Tibial nerve (tissue), 4 donors: Measurements from ENCODE around the gene PRKCE. TPM values are rescaled to one million over a fixed set of nuclear protein-coding genes. Genes with fewer than 3 reads are reported as not detected.

Experiments
- DNase-seq, 2 donors: peaks; one replicate each; pipeline ENCODE4 v3.0.0-alpha.2; 2019; ENCODE audit warnings: low spot score in 2 of 2
- H3K27ac ChIP-seq, 4 donors: fragments of 200-600 bp; sonication (generic) in 3 of 4; one replicate each; pipeline ENCODE4 v1.5.1; 2017 to 2019; ENCODE audit warnings: mild to moderate bottlenecking in 1 of 4
- H3K27me3 ChIP-seq, 2 donors: fragments of 200-600 bp; sonication (generic) in 1 of 2; one replicate each; pipeline versions ENCODE4 v1.5.1 to v1.6.0; 2017 to 2019
- H3K36me3 ChIP-seq, 3 donors: fragments of 200-600 bp; sonication (generic); one replicate each; pipeline ENCODE4 v1.5.1; 2018 to 2019
- H3K4me1 ChIP-seq, 4 donors: fragments of 200-600 bp; sonication (generic) in 3 of 4; one replicate each; pipeline ENCODE4 v1.5.1; 2017 to 2019
- H3K4me3 ChIP-seq, 4 donors: fragments of 200-600 bp; sonication (generic) in 3 of 4; one replicate each; pipeline ENCODE4 v1.5.1; 2017 to 2019; ENCODE audit warnings: mild to moderate bottlenecking in 1 of 4, moderate library complexity in 1 of 4
- H3K9me3 ChIP-seq, 4 donors: fragments of 200-600 bp; sonication (generic) in 3 of 4; one replicate each; pipeline ENCODE4 v1.5.1; 2017 to 2019
- CTCF ChIP-seq, 5 experiments: fragments of 200-600 bp in 3 of 5; fragments of 450-650 bp in 2 of 5; sonication (generic) in 3 of 5; IDR thresholded peaks; one replicate each; pipeline ENCODE4 v1.5.1; 2016 to 2019; ENCODE audit warnings: antibody characterized with exemption in 5 of 5, mild to moderate bottlenecking in 3 of 5, moderate library complexity in 2 of 5
- EP300 ChIP-seq, 2 donors: sonication (generic); formaldehyde crosslinking; IDR thresholded peaks; one replicate each; pipeline ENCODE4 v1.6.1; 2017; ENCODE audit warnings: antibody characterized with exemption in 2 of 2, mild to moderate bottlenecking in 1 of 2
- POLR2A ChIP-seq, 2 donors: fragments of 450-650 bp; IDR thresholded peaks; one replicate each; pipeline ENCODE4 v1.6.1; 2017; ENCODE audit warnings: antibody characterized with exemption in 2 of 2, mild to moderate bottlenecking in 2 of 2, moderate library complexity in 2 of 2
- WGBS, 2 donors: methylation state at CpG; one replicate each; pipeline ENCODE4 v1.1.5; 2018; 5-methylcytosine and 5-hydroxymethylcytosine counted together
- total RNA-seq, 4 donors: library from RNA; depleted of rRNA; stranded (reverse); fragments of >200 nt; gene quantifications; one replicate each; pipeline ENCODE4 v1.1.0, GENCODE V29; 2016

PRKCE gene
- total RNA-seq, 4 donors from 2014 or later = 14.4 to 22.4 (median 17.9) TPM

- H3K4me3 ChIP-seq = no peak overlapping the region
- H3K27me3 ChIP-seq = no peaks in the 10 kb centered on the region
- H3K4me1 ChIP-seq = peaks cover 0 to 55% (median 14%) of the 10 kb centered on the region in 4 donors
- TF ChIP-seq EP300 (IDR thresholded peaks at IDR 0.05) (no peak), CTCF (IDR thresholded peaks at IDR 0.05) (no peak), POLR2A (IDR thresholded peaks at IDR 0.05) (no peak)
- no peak overlapping the region for H3K27ac ChIP-seq
- peaks cover 0 to 2% (median 0%) of the 10 kb centered on the region in 3 donors for H3K36me3 ChIP-seq
- H3K9me3 ChIP-seq = no peaks in the 10 kb centered on the region
- WGBS, 2 donors = 93 to 95% methylated on average over 3 to 8 of the region's 9 CpGs
- no peak for DNase-seq
These were observed 514.4 kb downstream of the PRKCE start for GRCh38 chr2:46165916-46166315.

- 92% methylated on average over 8 to 9 of the region's 9 CpGs for WGBS, 2 donors
- no peak overlapping the region for H3K4me3 ChIP-seq
- H3K36me3 ChIP-seq = peaks cover 0 to 8% (median 0%) of the 10 kb centered on the region in 3 donors
- no peaks in the 10 kb centered on the region for H3K9me3 ChIP-seq
- DNase-seq = no peak
- H3K4me1 ChIP-seq = peaks cover 0 to 46% (median 14%) of the 10 kb centered on the region in 4 donors
- H3K27ac ChIP-seq = no peak overlapping the region
- TF ChIP-seq CTCF (IDR thresholded peaks at IDR 0.05) = no peak
- no peak for TF ChIP-seq EP300 (IDR thresholded peaks at IDR 0.05)
- no peak for TF ChIP-seq POLR2A (IDR thresholded peaks at IDR 0.05)
- H3K27me3 ChIP-seq = no peaks in the 10 kb centered on the region
These were observed 515.9 kb downstream of the PRKCE start for GRCh38 chr2:46167406-46167805.

- TF ChIP-seq EP300 (IDR thresholded peaks at IDR 0.05) = no peak
- no peak for TF ChIP-seq CTCF (IDR thresholded peaks at IDR 0.05)
- TF ChIP-seq POLR2A (IDR thresholded peaks at IDR 0.05) = no peak
- Histone ChIP-seq H3K4me1 (peaks cover 0 to 42% (median 14%) of the 10 kb centered on the region in 4 donors), H3K4me3 (no peak overlapping the region), H3K27ac (no peak overlapping the region), H3K27me3 (no peaks in the 10 kb centered on the region), H3K9me3 (no peaks in the 10 kb centered on the region), H3K36me3 (peaks cover 0 to 10% (median 0%) of the 10 kb centered on the region in 3 donors)
- DNase-seq = no peak
- WGBS, 2 donors = 77 to 79% methylated on average over 3 of the region's 3 CpGs
These were observed 516.4 kb downstream of the PRKCE start for GRCh38 chr2:46167924-46168323.

- H3K36me3 ChIP-seq = peaks cover 0 to 10% (median 0%) of the 10 kb centered on the region in 3 donors
- H3K9me3 ChIP-seq = no peaks in the 10 kb centered on the region
- H3K27ac ChIP-seq = no peak overlapping the region
- H3K4me1 ChIP-seq = peaks cover 0 to 31% (median 5%) of the 10 kb centered on the region in 4 donors
- no peak for TF ChIP-seq EP300 (IDR thresholded peaks at IDR 0.05)
- TF ChIP-seq CTCF (IDR thresholded peaks at IDR 0.05) = no peak
- no peak for TF ChIP-seq POLR2A (IDR thresholded peaks at IDR 0.05)
- WGBS, 2 donors = 84 to 96% methylated on average over 6 of the region's 6 CpGs
- no peaks in the 10 kb centered on the region for H3K27me3 ChIP-seq
- no peak for DNase-seq
- H3K4me3 ChIP-seq = no peak overlapping the region
These were observed 518.0 kb downstream of the PRKCE start for GRCh38 chr2:46169467-46169866.

- H3K4me3 ChIP-seq = no peak overlapping the region
- H3K9me3 ChIP-seq = no peaks in the 10 kb centered on the region
- TF ChIP-seq POLR2A (IDR thresholded peaks at IDR 0.05) = no peak
- no peak for TF ChIP-seq CTCF (IDR thresholded peaks at IDR 0.05)
- no peak for TF ChIP-seq EP300 (IDR thresholded peaks at IDR 0.05)
- no peaks in the 10 kb centered on the region for H3K27me3 ChIP-seq
- no peak overlapping the region for H3K27ac ChIP-seq
- H3K36me3 ChIP-seq = peaks cover 0 to 10% (median 0%) of the 10 kb centered on the region in 3 donors
- WGBS, 2 donors = 38 to 44% methylated on average over 2 of the region's 2 CpGs
- no peak for DNase-seq
- H3K4me1 ChIP-seq = peaks cover 0 to 31% (median 2%) of the 10 kb centered on the region in 4 donors
These were observed 518.6 kb downstream of the PRKCE start for GRCh38 chr2:46170026-46170425.
